NCI-H2196 (cell line): ENCODE results near the gene TSPAN31.

Source experiments
- DNase-seq: peaks from one replicate; lab custom pipeline; 2025; ENCODE audit not compliant: unreplicated experiment; lab: John Stamatoyannopoulos, UW

The TSPAN31 gene

GRCh38 chr12:57735198-57735855 is 9.5 kb upstream of the TSPAN31 start:
- DNase-seq, result peak; percentile 48

GRCh38 chr12:57735952-57736740 is 8.7 kb upstream of the TSPAN31 start:
- DNase-seq, result peak; percentile 56

GRCh38 chr12:57736741-57737466 is 7.9 kb upstream of the TSPAN31 start:
- no peak for DNase-seq

- no peak for DNase-seq
Observed at GRCh38 chr12:57737467-57738460, 7.1 kb upstream of the TSPAN31 start.

GRCh38 chr12:57738661-57739237 is 6.1 kb upstream of the TSPAN31 start, which contains the start of gene AGAP2:
Gene AGAP2, minus strand, starts transcription at chr12:57738742. Its CDS starts 496 bp downstream, at chr12:57738246.
- peak; percentile 46 for DNase-seq

- peak; percentile 18 for DNase-seq
Observed at GRCh38 chr12:57739387-57739786, 5.5 kb upstream of the TSPAN31 start.

- no peak for DNase-seq
Observed at GRCh38 chr12:57739914-57740538, 4.8 kb upstream of the TSPAN31 start.

- DNase-seq, result no peak
Observed at GRCh38 chr12:57740656-57741412, 4.0 kb upstream of the TSPAN31 start.

- no peak for DNase-seq
Observed at GRCh38 chr12:57741413-57741789, 3.4 kb upstream of the TSPAN31 start.

GRCh38 chr12:57741844-57742738 is 2.7 kb upstream of the TSPAN31 start:
- DNase-seq, result no peak

- DNase-seq, result no peak
Observed at GRCh38 chr12:57743769-57744168, 1.1 kb upstream of the TSPAN31 start.

- DNase-seq, result peak; percentile 92
Observed at GRCh38 chr12:57744194-57744776, 554 bp upstream of the TSPAN31 start.

- no peak for DNase-seq
Observed at GRCh38 chr12:57745485-57745881, 644 bp downstream of the TSPAN31 start.

- no peak for DNase-seq
Observed at GRCh38 chr12:57746025-57746424, 1.2 kb downstream of the TSPAN31 start.

GRCh38 chr12:57749061-57749460 is 4.2 kb downstream of the TSPAN31 start:
- no peak for DNase-seq

GRCh38 chr12:57750561-57751431 is 6.0 kb downstream of the TSPAN31 start:
- no peak for DNase-seq

- DNase-seq, result no peak
Observed at GRCh38 chr12:57751432-57751787, 6.6 kb downstream of the TSPAN31 start.
